Lung microvascular endothelial cell (primary cell): Measurements from ENCODE around the gene VTA1. TPM values are rescaled to one million over a fixed set of nuclear protein-coding genes. Genes with fewer than 3 reads are reported as not detected.
"Not testable (repeated sequence)": the region's sequence is repeated elsewhere in the genome, so short reads cannot be mapped to it uniquely, and the experiment has no call there.

Experiments used
- DNase-seq, 2 donors: peaks; one replicate each; pipeline versions ENCODE4 v3.0.0 to v3.0.0-alpha.2; 2010; ENCODE audit warnings: low read depth in 2 of 2
- total RNA-seq: library from RNA; depleted of rRNA; stranded (reverse); fragments of >200 nt; gene quantifications from 2 replicates; pipeline ENCODE4 v1.2.1, GENCODE V29; 2014

VTA1 gene, protein sequence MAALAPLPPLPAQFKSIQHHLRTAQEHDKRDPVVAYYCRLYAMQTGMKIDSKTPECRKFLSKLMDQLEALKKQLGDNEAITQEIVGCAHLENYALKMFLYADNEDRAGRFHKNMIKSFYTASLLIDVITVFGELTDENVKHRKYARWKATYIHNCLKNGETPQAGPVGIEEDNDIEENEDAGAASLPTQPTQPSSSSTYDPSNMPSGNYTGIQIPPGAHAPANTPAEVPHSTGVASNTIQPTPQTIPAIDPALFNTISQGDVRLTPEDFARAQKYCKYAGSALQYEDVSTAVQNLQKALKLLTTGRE
- 13.3 and 13.5 TPM in 2 replicates for total RNA-seq

DNA sequence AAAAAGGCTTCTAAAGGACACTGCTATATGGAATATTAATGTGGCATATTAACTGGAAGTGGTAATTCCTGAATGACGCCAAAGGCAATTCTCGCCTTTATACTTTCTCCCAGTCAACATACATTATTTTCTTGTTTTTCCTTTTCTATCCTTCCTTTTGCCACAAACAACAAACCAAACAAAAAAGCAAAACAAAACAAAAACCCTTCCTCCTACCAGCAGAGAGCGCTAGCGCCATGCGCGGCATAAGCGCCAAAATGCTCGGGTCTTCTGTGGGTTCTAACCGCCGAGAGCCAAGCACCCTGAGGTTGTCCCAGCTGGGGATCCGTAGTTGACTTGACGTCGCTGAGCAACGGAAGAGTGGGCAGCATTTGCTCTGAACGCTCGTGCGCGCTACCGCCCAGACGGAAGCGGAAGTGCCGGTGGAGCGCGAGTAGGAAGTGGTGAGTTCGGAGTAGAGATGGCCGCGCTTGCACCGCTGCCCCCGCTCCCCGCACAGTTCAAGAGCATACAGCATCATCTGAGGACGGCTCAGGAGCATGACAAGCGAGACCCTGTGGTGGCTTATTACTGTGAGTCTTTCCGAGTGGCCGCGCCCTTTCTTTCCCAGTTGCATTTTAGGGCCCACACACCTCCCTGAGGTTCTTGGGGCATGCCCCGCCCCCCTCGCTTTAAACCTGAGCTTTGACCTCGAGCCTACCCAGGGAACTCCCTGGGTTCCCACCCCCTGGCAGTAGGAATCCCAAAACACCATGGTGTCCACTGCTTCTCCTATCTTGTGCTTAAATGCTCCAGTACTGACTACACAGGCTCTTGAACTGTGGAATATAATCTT, at the start of gene VTA1, which contains the start of gene NMBR:
VTA1 (plus strand) TSS at position 436 of the 835 bp plus-strand sequence; CDS start at position 461, 25 bp downstream.
NMBR (minus strand) TSS at position 295 of the 835 bp plus-strand sequence. CDS start 58,464 bp downstream, outside the sequence.
- DNase-seq = peak; percentile 100

DNA sequence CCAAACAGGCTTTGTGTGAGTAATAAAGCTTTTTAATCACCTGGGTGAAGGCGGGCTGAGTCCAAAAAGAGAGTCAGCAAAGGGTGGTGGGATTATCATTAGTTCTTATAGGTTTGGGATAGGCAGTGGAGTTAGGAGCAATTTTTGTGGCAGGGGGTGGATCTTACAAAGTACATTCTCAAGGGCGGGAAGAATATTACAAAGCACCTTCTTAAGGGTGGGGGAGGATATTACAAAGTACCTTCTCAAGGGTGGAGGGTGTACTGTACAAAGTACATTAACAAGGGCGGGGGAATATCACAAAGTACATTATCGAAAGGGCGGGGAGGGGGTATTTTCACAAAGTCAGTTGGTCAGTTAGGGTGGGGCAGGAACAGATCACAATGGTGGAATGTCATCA, 42.2 kb upstream of the VTA1 start:
- not testable (repeated sequence) for DNase-seq

DNA sequence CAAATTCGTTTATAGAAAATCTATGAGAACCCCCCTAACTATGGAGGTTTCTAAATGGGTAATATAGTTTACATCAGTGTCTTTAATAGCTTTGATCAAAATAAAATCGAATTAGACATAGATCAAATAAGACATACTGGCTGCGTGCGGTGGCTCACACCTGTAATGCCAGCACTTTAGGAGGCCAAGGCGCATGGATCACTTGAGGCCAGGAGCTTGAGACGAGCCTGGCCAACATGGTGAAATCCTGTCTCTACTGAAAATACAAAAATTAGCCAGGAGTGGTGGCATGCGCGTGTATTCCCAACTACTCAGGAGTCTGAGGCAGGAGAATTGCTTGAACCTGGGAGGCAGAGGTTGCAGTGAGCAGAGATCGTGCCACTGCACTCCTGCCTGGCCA, 36.2 kb upstream of the VTA1 start:
- not testable (repeated sequence) for DNase-seq

DNA sequence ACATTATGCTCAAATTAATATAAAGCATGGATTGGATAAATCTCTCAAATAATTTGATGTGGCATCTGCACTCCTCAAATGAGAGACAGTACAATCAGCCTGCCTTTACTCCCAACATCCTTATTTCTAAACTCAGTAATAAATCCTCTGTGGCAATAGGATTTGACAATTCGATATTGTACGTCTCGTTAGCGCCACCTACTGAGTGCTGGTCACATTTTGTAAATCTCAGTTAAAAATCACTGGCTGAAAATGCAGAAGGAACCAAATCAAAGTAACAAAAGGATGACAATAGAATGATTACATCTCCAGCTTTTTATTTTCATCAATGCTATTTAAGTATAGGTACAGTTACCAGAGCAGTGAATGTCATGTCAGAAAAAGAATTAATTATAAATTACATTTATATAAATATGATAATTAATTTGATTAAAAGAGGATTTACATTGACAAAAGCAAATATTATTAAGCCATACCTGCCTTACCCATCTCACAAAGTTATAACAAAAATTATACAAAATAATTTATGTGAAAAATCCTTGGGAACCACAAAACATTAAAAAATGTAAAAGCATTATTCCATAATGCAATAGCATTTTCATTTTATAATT, 34.5 kb upstream of the VTA1 start:
- DNase-seq = peak; percentile 80 to 85

DNA sequence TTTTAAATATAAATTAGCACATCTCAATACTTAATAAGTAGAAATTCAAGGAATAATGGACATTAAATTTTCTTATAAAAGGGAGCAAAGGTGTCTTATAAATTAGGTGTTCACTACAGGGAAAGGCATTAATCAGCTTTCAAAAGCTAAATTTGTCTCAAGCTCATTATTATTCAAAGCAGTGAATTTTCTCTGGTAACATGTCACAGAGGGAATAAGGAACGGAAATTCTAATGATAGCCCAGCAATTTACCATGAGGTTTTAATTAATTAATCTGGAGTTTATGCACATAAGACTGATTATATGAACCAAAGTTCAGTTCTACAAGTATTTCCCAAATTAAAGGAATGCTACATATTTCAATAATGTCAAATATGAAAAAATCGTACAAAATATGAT, 29.7 kb upstream of the VTA1 start:
- DNase-seq = no peak

DNA sequence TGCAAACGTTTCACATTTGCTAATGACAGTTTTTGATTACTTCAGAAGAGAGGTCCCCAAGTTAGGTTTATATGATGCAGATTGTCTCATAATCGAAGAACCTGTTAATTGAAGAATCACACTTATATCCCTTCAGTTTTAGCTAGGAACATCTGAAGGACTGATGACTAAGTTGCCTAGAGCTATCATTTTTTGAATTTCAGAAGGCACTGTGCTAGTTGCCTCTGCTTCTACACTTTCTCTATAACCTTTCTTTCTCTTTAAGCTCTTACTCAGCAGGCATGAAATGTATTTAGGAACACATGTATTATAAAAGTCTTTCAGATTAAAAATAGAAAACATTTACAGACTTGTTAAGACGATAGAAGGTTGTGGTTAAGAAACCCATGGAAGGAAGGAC, 28.7 kb upstream of the VTA1 start:
- DNase-seq = no peak

DNA sequence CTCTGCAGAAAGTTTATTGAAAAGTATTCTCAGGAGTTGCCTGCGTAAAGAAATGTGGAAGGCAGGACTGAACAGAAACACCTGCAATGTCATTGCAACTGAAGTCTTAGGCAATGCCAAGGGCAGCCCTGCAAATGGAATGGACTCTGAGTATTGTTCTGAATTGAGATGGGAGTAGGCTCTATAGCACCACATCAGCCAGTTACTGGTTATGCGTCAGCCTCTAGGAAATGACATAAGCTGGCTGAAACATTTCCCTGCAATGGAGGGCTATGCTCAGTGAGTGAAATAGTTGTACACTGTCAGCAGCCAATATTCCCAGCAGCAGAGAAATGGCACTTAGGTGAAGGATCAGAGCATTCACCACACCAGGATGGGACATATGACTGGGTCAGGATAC, 28.1 kb upstream of the VTA1 start:
- peak in 1 of 2 donors; percentile 51 for DNase-seq

DNA sequence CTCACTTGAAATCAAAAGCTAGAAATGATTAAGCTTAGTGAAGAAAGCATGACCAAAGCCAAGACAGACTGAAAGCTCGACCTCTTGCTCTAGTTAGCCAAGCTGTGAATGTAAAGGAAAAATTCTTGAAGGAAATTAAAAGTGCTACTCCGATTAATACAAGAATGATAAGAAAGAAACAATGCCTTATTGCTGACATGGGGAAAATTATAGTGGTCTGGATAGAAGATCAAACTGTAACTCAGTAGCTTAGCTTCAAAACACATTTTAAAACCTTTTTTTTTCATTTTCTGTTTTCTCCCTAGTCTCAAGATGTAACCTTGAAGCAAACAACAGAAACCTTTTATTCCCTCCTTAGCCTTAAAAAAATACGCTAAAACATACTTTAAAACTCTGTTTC, 25.7 kb upstream of the VTA1 start:
- DNase-seq = no peak

DNA sequence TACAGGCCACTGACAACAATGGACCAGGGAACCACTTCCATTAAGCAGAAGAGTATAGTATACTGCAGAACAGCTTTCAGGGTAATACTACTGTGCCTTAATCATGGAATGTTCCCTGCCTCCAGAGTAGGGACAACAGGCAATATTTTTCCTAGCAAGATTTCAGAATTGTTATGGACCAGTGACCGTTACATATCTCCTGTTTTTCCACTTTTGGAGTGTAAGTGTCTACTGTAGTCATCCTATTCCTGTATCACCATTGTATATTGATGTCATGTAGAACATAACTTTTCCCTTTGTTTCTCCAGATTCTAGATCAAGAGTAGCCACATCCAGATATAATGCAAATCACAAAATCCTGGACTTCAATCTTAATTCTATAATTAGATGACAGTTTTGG, 16.2 kb upstream of the VTA1 start:
- no peak for DNase-seq

DNA sequence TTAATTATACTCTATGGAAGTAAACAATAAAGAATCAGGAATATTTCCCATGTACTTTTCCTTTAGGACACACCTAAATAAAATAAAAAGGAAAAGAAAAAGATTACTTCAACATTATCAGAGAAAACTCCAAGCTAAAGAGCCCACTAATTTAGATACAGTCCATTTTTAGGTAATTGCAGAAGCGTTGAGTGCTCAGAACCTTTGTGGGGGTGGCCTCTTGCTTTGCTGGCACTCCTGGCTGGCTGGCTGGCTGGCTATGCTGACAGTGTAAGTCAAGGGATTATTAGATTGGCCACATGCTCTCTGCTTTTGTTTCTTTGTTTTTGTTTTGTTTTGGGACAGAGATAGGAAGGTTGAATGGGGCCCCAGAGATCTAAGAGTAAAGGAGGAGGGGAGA, 14.4 kb upstream of the VTA1 start, which contains the start of gene GJE1:
GJE1 (plus strand) TSS at position 301 of the 400 bp plus-strand sequence. CDS start 234 bp downstream, outside the sequence.
- DNase-seq = no peak

DNA sequence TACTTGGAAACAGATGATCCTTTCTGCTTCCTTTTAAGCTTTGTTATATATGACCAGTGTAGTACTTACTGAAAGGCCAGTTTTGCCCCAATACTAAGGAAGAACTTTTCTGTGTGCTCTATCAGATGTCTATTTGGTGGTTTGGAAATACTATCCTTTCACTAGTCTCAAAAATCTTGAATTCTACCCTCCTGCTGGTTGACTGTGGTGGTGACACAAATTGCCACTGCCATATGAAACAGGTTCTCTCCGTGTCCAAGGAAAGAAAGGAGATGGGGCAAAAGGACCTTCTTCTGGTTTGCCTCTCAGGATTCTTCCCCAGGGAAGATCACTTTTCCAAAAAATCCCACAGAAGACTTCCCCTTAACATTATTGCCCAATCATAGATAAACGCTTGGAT, 8.2 kb upstream of the VTA1 start:
- DNase-seq = no peak

DNA sequence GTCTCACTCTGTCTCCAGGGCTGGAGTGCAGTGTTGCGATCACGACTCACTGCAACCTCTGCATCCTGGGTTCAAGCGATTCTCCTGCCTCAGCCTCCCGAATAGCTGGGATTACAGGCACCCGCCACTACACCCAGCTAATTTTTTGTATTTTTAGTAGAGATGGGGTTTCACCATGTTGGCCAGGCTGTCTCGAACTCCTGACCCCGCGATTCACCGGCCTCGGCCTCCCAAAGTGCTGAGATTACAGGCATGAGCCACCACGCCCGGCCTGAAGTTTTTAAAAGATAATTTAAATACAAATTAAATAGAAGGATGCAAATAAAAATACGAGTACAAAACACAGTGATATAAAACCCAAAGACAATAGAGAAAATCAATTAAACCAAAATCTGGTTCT, 5.5 kb upstream of the VTA1 start:
- not testable (repeated sequence) for DNase-seq

DNA sequence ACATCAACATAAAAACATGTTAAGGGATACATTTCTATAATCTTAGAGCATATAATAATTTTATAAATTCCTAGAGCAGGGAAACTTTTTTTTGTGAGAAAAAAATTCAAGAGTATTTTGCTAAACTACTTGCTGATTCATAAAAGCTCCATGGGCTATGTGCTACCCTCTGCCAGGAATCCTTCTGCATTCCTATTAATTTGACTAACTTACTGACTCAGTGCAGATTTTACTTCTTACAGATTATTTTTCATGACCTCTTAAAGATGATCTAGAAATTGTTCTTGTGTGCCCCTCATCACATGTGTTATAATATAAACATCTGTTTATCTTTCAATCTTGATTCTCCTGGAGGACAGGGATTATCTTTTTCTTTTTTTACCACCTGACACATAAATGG, 5.7 kb downstream of the VTA1 start:
- DNase-seq = peak in 1 of 2 donors; percentile 33

DNA sequence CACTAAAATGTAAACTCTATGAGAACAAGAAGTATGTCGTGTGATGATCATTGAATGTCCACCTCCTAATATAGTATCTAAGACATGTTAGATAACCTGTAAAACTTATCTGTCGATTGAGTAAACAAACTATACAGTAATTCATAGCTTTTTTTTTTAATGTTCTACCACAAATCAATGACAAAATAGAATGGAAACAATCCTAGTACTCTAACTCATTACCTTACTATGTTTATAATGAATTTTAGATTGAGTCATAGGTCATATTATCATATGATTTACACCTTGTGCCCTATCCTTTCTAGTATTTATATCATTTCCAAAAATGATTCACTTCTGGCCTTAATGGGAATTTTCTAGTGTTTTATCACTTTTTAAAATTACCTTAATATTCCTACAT, 6.1 kb downstream of the VTA1 start:
- no peak for DNase-seq

DNA sequence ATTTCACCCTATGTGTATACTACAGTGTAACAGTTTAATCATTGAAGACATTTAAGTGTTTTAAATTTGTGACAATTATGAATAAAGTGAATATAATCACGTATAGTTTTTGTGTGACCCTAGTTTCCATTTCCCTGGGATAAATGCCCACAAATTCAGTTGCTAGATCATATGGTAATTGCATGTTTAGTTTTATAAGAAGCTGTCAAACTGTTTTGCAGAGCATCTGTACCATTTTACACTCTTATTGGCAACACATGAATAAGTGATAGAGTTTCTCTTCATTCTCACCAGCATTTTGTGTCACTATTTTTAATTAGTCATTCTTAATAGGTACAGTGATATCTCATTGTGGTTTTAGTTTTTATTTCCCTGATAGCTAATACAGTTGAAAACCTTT, 7.3 kb downstream of the VTA1 start:
- no peak for DNase-seq

DNA sequence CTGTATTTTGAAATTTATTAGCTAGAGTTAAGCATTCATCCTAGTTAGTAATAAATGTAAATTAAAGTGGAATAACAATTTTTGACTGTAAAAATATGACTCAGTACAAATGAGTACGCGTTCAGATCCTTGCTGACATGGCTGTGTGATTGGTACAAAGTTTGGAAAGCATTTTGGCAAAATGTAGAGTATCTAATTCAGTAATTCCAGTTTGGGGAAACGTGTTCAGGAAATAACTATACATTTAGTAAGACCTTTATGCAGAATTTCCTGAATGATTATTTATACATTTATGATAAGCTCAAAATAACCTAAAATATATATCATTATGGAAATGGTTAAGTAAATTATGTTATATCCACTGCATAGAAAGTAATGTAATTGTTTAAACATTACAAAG, 8.0 kb downstream of the VTA1 start:
- DNase-seq = peak; percentile 8 to 13

DNA sequence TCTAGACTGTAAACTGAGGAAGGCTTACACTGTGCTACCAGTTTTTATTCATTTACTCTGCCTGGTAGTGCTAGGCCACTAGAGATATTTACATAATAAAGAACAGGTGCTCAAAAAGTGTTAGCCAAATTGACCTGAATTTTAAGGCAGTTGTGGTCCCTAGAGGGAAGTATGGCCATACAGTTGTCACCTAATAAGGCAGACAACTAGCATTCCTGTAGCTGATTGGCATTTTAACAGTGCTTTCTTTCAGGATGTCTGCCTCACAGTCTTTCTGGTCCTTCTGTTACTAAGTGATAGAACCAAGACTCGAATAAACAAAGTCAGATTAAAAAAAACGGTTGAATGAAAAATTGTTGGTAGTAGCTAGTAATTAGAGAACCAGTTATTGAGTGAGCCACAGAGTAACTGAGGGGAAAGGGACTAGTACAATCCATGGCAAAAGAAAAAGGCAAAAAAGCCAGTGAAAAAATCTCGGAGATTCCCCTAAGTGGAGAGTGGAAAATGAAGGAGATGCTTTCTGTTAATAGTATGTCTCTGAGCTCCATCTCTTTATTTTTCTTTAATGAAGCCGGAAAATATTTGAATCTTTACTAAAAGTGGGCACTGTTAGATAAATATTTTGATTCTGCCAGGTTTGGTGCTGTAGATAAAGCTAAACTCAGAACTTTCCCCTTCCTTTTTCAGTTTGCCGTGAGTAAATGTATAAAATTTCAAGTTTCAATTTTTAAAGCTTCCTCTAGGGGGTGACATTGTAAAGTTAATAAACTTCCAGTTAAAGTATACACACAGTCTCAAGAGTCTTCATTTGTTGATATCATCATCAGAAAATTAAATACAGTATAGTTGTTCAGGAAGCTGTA, 9.1 kb downstream of the VTA1 start:
- DNase-seq = peak; percentile 46 to 53

DNA sequence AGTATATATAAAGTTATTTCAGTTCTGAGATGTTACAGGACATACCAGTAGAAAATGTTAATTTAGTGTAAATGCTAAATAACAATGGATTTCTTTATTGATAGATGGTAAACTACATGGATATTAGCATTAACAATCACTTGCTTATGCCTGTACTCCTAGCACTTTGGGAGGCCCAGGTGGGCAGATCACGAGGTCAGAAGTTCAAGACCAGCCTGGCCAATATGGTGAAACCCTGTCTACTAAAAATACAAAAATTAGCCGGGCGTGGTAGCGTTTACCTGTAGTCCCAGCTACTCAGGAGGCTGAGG, 9.7 kb downstream of the VTA1 start:
- not testable (repeated sequence) for DNase-seq

DNA sequence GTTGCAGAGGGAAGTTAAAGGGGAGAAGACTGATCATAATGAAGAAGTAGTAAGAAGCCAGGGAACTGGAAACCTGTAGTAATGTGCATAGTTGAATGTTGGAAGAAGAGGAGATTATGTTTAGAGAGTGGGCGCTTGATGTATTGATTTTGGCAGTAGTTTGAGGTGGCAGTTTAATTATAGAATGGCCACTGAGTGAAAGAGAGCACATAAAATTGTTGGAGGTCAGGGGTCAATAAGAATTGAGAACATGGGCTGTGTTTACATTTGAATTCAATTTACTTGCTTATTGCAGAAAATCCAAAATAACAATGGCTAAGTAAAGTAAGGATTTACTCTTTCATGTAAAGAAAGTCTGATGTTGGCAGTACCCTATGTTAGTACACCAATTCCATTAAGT, 15.7 kb downstream of the VTA1 start:
- DNase-seq = no peak

DNA sequence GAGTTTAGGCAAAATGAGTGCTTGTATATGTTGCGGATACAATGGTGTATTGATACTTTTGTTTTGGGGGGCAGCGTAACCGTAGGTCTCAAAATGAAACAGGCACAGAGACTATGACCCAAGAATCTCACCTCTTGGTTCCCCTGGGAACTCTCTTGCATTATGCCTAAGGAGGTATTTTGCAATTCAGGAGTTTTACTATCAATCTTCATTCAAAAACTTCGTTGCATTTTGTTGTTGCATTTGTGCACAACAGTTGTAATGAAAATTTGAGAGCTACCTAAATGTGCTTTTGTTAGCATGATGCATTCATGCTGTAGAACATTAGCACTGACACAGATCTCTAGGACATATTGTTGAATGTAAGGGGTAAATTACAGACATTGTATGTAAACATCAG, 18.2 kb downstream of the VTA1 start:
- no peak for DNase-seq

DNA sequence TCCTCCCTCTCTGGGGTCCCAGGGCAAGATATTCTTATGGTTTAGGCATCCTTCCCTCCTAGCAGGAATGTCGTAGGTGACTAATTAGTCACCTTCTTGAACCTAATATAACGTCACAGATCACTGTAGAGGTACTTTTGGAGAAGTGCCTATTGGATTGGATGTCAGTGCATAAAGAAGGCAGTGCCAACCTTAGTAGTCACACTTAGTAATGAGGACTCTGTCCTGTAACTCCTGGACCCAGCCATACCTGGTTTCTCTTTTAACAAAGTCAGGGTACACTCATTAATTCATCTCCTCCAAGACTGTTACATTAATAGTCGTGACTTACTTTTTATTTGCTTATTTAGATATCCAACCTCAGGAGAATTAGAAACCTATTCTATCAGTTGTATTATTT, 20.0 kb downstream of the VTA1 start:
- peak in 1 of 2 donors; percentile 20 for DNase-seq
